Natural killer cell treated with Interleukin-12 subunit alpha and Interleukin-12 subunit beta and Interleukin-15 and Interleukin-18, amount 100 ng/mL, for 72 hours (primary cell): ENCODE measurements around the gene NFKB2. TPM values are rescaled to one million over a fixed set of nuclear protein-coding genes. Genes with fewer than 3 reads are reported as not detected.
A peak's percentile ranks its signal among the peaks of the same experiment; 100 is the strongest.

ENCODE experiments used
- ATAC-seq, 2 donors: fragments of 150-1000 bp; cut with Tn5 transposase in 1 of 2; sonication (Bioruptor Pico), chemical (Tn5 transposase) in 1 of 2; 2 replicates each; pipeline ENCODE4 v1.10.0; 2021
- DNase-seq: peaks from one replicate; pipeline ENCODE4 v3.0.0; 2022; ENCODE audit warnings: low spot score
- H3K27ac Mint-ChIP-seq, 2 donors: 1 replicate in 1 of 2; 2 replicates in 1 of 2; pipeline ENCODE4 v1.8.0; 2022; ENCODE audit warnings: mixed read lengths in 2 of 2, mild to moderate bottlenecking in 1 of 2, moderate library complexity in 1 of 2
- H3K27me3 Mint-ChIP-seq, 2 donors: 1 replicate in 1 of 2; 2 replicates in 1 of 2; pipeline ENCODE4 v1.8.0; 2022; ENCODE audit warnings: mixed read lengths in 2 of 2
- H3K36me3 Mint-ChIP-seq: one replicate; pipeline ENCODE4 v1.8.0; 2022; ENCODE audit warnings: mixed read lengths
- H3K4me1 Mint-ChIP-seq, 2 donors: 1 replicate in 1 of 2; 2 replicates in 1 of 2; pipeline ENCODE4 v1.8.0; 2022; ENCODE audit warnings: low read depth in 2 of 2, mixed read lengths in 2 of 2, mild to moderate bottlenecking in 1 of 2
- H3K4me3 Mint-ChIP-seq: one replicate; pipeline ENCODE4 v1.8.0; 2022; ENCODE audit warnings: mixed read lengths
- H3K9me3 Mint-ChIP-seq: 2 replicates; pipeline ENCODE4 v1.8.0; 2022; ENCODE audit warnings: mixed read lengths
- total RNA-seq, 2 donors: library from RNA; stranded (reverse); gene quantifications; one replicate each; pipeline ENCODE4 v1.2.3, GENCODE V29; 2022

Gene NFKB2
- total RNA-seq, 2 donors from 2014 or later, result 370 to 522 TPM

GRCh38 chr10:102418622-102419268, 23.2 kb downstream of the NFKB2 start, which contains the start of gene PSD:
Gene PSD (minus strand): TSS chr10:102418785. CDS start chr10:102417038, 1,747 bp downstream.
- no peak for ATAC-seq
- Mint-ChIP-seq H3K27ac (peak within 1 kb of the TSS in 1 of 2 donors; percentile 91), H3K4me3 (peak within 1 kb of the TSS; percentile 98), H3K4me1 (peaks cover 12 to 24% of the 10 kb centered on the region in 2 donors), H3K36me3 (no peaks in the 10 kb centered on the region), H3K9me3 (no peaks in the 10 kb centered on the region), H3K27me3 (peaks cover 22 to 24% of the 10 kb centered on the region in 2 donors)
- no peak for DNase-seq

- peak in 1 of 2 donors; percentile 26 for ATAC-seq
Measured at GRCh38 chr10:102419269-102420180, 24.0 kb downstream of the NFKB2 start.

GRCh38 chr10:102420181-102420713, 24.7 kb downstream of the NFKB2 start:
- H3K36me3 Mint-ChIP-seq, result no peaks in the 10 kb centered on the region
- H3K4me1 Mint-ChIP-seq, result peaks cover 12 to 24% of the 10 kb centered on the region in 2 donors
- peaks cover 15 to 24% of the 10 kb centered on the region in 2 donors for H3K27me3 Mint-ChIP-seq
- peak overlapping the region; percentile 91 to 99 for H3K27ac Mint-ChIP-seq
- ATAC-seq (no peak), DNase-seq (no peak)
- H3K4me3 Mint-ChIP-seq, result peak overlapping the region; percentile 98
- H3K9me3 Mint-ChIP-seq, result no peaks in the 10 kb centered on the region

More at GRCh38 chr10:102419269-102420180, 24.0 kb downstream of the NFKB2 start:
- Mint-ChIP-seq H3K9me3 (no peaks in the 10 kb centered on the region), H3K27ac (peak overlapping the region; percentile 91 to 99), H3K4me3 (peak overlapping the region; percentile 98), H3K4me1 (peaks cover 12 to 24% of the 10 kb centered on the region in 2 donors), H3K36me3 (no peaks in the 10 kb centered on the region), H3K27me3 (peaks cover 17 to 24% of the 10 kb centered on the region in 2 donors)
- no peak for DNase-seq

DNA sequence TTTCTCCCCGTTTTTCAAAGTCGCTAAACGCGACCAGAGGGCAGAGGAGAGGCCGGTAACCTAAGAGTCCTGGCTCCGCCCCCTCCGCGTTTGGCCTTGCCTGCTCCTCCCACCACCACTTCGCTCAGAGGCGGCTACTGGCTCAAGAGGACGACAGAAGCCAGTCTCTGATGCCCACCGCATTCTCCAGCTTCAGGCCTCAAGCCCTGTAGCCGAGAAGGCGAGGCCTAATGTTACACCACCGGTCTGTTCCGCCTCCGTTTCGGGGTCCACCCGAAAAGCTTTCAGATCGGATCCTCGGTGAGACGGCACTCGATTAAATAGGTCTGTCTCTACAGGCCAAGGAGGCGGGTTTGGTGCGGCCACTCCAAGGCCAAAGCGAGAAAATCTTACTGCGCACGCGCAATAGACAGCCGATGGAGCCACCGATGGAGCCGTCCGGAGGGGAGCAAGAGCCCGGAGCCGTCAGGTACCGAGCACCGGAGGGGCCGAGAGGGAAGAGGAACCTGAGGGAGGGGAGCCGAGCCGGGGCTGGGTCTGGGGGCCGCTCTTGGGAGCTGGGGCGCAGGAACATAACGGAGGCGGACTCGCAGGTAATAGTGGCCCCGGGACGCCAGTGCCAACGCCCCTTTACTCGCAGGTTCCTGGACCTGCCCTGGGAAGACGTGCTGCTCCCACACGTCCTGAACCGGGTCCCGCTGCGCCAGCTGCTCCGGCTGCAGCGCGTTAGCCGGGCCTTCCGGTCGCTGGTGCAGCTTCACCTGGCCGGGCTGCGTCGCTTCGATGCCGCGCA, 25.4 kb downstream of the NFKB2 start, which contains the start of gene FBXL15:
Gene FBXL15, plus strand, starts transcription at position 123 of the 793 bp plus-strand sequence. Its CDS starts 294 bp downstream, at position 417.
- peak within 1 kb of the TSS; percentile 98 for H3K4me3 Mint-ChIP-seq
- ATAC-seq (peak; percentile 91 to 92), DNase-seq (peak; percentile 98)
- H3K36me3 Mint-ChIP-seq, result no peaks in the 10 kb centered on the region
- no peaks in the 10 kb centered on the region for H3K9me3 Mint-ChIP-seq
- H3K4me1 Mint-ChIP-seq, result peaks cover 15 to 26% of the 10 kb centered on the region in 2 donors
- peak within 1 kb of the TSS; percentile 91 to 99 for H3K27ac Mint-ChIP-seq
- peaks cover 12 to 20% of the 10 kb centered on the region in 2 donors for H3K27me3 Mint-ChIP-seq

GRCh38 chr10:102421507-102421756, 25.9 kb downstream of the NFKB2 start:
- Mint-ChIP-seq H3K9me3 (no peaks in the 10 kb centered on the region), H3K27me3 (peaks cover 9 to 15% of the 10 kb centered on the region in 2 donors), H3K4me1 (peaks cover 20 to 31% of the 10 kb centered on the region in 2 donors), H3K4me3 (peak overlapping the region; percentile 98), H3K27ac (peak overlapping the region; percentile 91 to 99), H3K36me3 (no peaks in the 10 kb centered on the region)
- DNase-seq (no peak), ATAC-seq (no peak)

GRCh38 chr10:102421757-102422512, 26.4 kb downstream of the NFKB2 start:
- H3K4me3 Mint-ChIP-seq, result peak overlapping the region; percentile 98
- peaks cover 24 to 31% of the 10 kb centered on the region in 2 donors for H3K4me1 Mint-ChIP-seq
- no peaks in the 10 kb centered on the region for H3K9me3 Mint-ChIP-seq
- no peak for DNase-seq
- H3K27ac Mint-ChIP-seq, result peak overlapping the region; percentile 62 to 91
- peak; percentile 1 to 6 for ATAC-seq
- H3K27me3 Mint-ChIP-seq, result peaks cover 9 to 15% of the 10 kb centered on the region in 2 donors
- H3K36me3 Mint-ChIP-seq, result no peaks in the 10 kb centered on the region

DNA sequence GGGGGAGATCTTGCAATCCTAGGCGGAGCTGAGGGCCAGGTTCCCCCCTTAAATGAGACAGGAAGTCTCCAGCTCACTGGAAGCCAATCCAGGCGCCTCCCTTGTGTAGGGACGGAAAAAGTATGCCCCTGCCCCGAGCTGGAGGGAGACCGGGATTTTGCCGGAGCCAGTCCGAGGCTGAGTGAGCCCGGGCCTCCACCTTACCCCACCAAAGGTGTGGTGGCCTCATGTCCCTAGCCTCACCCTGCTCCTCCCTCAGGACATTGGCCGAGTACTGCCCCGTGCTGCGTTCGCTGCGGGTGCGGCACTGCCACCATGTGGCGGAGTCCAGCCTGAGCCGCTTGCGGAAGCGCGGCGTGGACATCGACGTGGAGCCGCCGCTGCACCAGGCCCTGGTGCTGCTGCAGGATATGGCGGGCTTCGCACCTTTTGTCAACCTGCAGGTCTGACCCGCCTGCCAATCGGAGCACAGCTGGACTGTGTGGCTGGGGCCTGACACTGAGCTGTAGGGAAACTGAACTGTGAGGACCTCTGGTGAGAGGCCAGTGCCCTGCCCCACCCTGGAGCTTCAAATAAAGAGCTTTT, 27.1 kb downstream of the NFKB2 start:
- no peaks in the 10 kb centered on the region for H3K36me3 Mint-ChIP-seq
- H3K27ac Mint-ChIP-seq, result peak overlapping the region; percentile 62 to 91
- peaks cover 4 to 8% of the 10 kb centered on the region in 2 donors for H3K27me3 Mint-ChIP-seq
- ATAC-seq (peak; percentile 47 to 71), DNase-seq (peak; percentile 88)
- peak overlapping the region; percentile 98 for H3K4me3 Mint-ChIP-seq
- no peaks in the 10 kb centered on the region for H3K9me3 Mint-ChIP-seq
- peaks cover 30 to 38% of the 10 kb centered on the region in 2 donors for H3K4me1 Mint-ChIP-seq

DNA sequence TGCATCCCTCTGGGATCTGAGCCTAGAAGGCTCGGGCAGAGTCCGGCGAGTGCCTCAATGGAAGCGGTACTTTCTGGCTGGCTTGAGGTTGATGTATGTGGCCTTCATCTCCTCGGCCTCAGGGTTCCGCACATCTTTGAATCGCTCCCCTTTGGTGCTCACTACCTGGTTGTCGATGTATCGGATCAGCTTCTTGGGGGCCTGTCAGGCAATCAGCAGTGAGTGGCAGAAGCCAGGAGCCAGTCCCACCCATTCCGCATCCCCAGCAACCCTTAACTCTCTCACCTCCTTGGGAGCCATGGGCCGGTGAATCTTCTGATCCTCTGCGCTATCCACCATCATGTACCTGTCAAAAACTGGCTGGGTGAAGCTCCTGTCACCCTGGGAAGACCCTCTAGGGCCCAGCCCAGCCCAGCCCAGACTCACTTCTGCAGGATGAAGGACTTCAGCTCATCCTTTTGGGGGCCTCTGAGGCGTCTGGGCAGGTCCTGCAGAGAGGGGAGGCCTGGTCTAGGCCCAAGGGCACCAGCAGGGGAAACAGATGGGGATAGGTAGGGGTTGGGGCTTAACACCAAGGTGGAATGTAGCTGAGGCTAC, 28.0 kb downstream of the NFKB2 start:
- Mint-ChIP-seq H3K27ac (peak overlapping the region in 1 of 2 donors; percentile 91), H3K27me3 (no peaks in the 10 kb centered on the region), H3K4me1 (peaks cover 30 to 36% of the 10 kb centered on the region in 2 donors), H3K36me3 (no peaks in the 10 kb centered on the region), H3K9me3 (no peaks in the 10 kb centered on the region), H3K4me3 (peak overlapping the region; percentile 98)
- ATAC-seq (no peak), DNase-seq (no peak)

DNA sequence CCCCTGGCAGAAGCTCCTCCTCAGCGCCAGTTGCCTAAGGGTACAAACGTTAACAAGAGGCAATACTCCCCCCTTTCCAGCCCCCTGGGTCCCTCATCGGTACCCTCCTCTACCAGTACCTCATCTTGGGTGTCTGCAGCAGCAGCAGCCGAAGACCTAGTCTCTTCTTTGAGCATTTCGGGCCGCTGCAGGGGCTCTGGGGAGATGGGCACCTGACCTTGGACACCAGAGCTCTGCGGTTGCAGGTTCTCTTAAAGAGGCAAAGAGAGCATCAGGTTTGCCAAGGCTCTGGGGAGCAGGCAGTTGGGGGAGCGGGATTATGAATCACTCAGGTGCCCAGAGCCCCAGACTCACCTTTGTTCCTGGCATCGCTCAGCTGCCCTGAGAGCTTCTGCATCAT, 28.6 kb downstream of the NFKB2 start:
- Mint-ChIP-seq H3K9me3 (no peaks in the 10 kb centered on the region), H3K27me3 (no peaks in the 10 kb centered on the region), H3K4me1 (peaks cover 30 to 32% of the 10 kb centered on the region in 2 donors), H3K36me3 (no peaks in the 10 kb centered on the region), H3K27ac (no peak overlapping the region), H3K4me3 (no peak overlapping the region)
- no peak for DNase-seq
- ATAC-seq, result no peak

GRCh38 chr10:102424916-102425315, 29.4 kb downstream of the NFKB2 start:
- ATAC-seq, result no peak
- H3K36me3 Mint-ChIP-seq, result no peaks in the 10 kb centered on the region
- no peak overlapping the region for H3K27ac Mint-ChIP-seq
- peaks cover 25 to 30% of the 10 kb centered on the region in 2 donors for H3K4me1 Mint-ChIP-seq
- no peaks in the 10 kb centered on the region for H3K27me3 Mint-ChIP-seq
- H3K9me3 Mint-ChIP-seq, result no peaks in the 10 kb centered on the region
- H3K4me3 Mint-ChIP-seq, result no peak overlapping the region
- DNase-seq, result no peak

DNA sequence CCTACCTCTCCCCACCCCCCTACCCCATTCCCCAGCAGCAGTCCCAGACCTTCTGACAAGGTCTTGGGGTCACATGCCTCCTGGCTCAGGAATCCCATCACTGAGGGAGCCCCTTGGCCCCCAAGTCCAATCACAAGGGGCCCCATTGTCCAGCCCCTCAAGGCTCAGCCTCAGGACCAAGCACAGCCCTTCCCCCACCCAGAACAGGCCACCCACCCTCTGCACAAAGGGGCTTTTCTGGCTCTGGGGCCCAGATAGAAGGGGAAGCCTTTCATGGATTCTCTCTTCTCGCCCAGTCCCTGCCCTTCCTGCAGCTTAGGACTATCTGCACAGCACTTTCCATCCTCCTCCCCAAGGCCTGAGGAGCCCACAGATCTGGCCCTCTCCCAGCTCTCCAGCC, 29.9 kb downstream of the NFKB2 start:
- no peak for DNase-seq
- no peak overlapping the region for H3K4me3 Mint-ChIP-seq
- H3K36me3 Mint-ChIP-seq, result no peaks in the 10 kb centered on the region
- H3K27ac Mint-ChIP-seq, result peak overlapping the region in 1 of 2 donors; percentile 59
- no peaks in the 10 kb centered on the region for H3K9me3 Mint-ChIP-seq
- peaks cover 21 to 28% of the 10 kb centered on the region in 2 donors for H3K4me1 Mint-ChIP-seq
- H3K27me3 Mint-ChIP-seq, result no peaks in the 10 kb centered on the region
- ATAC-seq, result no peak

DNA sequence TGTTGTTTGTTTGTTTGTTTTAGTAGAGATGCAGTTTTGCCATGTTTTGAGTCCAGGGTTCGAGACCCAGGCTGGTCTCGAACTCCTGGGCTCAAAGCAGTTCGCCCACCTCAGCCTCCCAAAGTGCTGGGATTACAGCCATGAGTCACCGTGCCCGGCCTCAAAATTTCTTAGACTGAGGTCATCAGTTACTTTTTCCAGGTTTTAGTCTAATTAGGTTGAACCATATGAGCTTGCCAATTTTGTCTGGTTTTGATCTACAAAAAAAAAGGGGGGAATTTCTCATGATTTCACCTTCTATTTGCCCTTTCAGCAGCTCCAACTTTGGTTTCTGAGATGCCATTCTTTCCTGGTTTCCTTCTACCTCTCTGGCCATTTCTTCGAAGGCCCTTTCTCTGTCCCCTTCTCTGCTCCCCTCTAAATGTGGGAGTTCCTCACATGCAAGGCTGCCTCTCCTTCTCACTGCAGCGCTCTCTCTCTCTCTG, 31.3 kb downstream of the NFKB2 start:
- no peaks in the 10 kb centered on the region for H3K9me3 Mint-ChIP-seq
- no peak overlapping the region for H3K27ac Mint-ChIP-seq
- DNase-seq (no peak), ATAC-seq (no peak)
- no peaks in the 10 kb centered on the region for H3K36me3 Mint-ChIP-seq
- H3K27me3 Mint-ChIP-seq, result no peaks in the 10 kb centered on the region
- H3K4me3 Mint-ChIP-seq, result no peak overlapping the region
- H3K4me1 Mint-ChIP-seq, result peaks cover 20 to 29% of the 10 kb centered on the region in 2 donors
